HCT116 (cell line): ENCODE measurements around the gene DEPDC1B.

Source experiments
- EZH2 ChIP-seq: fragments of 200-600 bp; sonication (generic); IDR thresholded peaks from 2 replicates; pipeline ENCODE4 v1.6.1; 2017; ENCODE audit warnings: antibody characterized with exemption, mixed run types
- POLR2AphosphoS5 ChIP-seq: IDR thresholded peaks from 2 replicates; pipeline ENCODE4 v1.6.1; 2011; ENCODE audit warnings: mild to moderate bottlenecking, low read depth, low read length, moderate library complexity
- REST ChIP-seq: IDR thresholded peaks from 2 replicates; pipeline ENCODE4 v1.6.1; 2012; ENCODE audit warnings: low read depth
- ZNF274 ChIP-seq: fragments of 200-500 bp; sonication (Bioruptor generic); IDR thresholded peaks from 2 replicates; pipeline ENCODE4 v1.6.1; 2014; ENCODE audit warnings: mild to moderate bottlenecking, low read depth, low read length, inconsistent platforms

GRCh38 chr5:60630836-60631235, 69.1 kb downstream of the DEPDC1B start:
- TF ChIP-seq REST = no peak
- no peak for TF ChIP-seq EZH2
- TF ChIP-seq POLR2AphosphoS5 = no peak
- no peak for TF ChIP-seq ZNF274
